GM13976 (cell line): ENCODE data around the gene COL4A1.

Experiments used
- DNase-seq: peaks from one replicate; pipeline ENCODE4 v3.0.0; 2012; ENCODE audit warnings: low spot score
- in situ Hi-C: fragments of 300-500 bp; cut with MboI; formaldehyde crosslinking; loops from one replicate; pipeline ENCODE4 v1.12.0; 2022; ENCODE audit warnings: low sequenced_read_pairs, mixed read lengths, inconsistent platforms; ENCODE audit not compliant: unreplicated experiment
- TF ChIP-seq, protein P1 (sequence below): IDR thresholded peaks from 2 replicates; pipeline ENCODE4 v1.5.1; 2012; ENCODE audit warnings: borderline replicate concordance, mild to moderate bottlenecking; ENCODE audit not compliant: insufficient read depth; ENCODE audit errors: extremely low read depth, missing control alignments, control extremely low read depth

COL4A1 gene

DNA sequence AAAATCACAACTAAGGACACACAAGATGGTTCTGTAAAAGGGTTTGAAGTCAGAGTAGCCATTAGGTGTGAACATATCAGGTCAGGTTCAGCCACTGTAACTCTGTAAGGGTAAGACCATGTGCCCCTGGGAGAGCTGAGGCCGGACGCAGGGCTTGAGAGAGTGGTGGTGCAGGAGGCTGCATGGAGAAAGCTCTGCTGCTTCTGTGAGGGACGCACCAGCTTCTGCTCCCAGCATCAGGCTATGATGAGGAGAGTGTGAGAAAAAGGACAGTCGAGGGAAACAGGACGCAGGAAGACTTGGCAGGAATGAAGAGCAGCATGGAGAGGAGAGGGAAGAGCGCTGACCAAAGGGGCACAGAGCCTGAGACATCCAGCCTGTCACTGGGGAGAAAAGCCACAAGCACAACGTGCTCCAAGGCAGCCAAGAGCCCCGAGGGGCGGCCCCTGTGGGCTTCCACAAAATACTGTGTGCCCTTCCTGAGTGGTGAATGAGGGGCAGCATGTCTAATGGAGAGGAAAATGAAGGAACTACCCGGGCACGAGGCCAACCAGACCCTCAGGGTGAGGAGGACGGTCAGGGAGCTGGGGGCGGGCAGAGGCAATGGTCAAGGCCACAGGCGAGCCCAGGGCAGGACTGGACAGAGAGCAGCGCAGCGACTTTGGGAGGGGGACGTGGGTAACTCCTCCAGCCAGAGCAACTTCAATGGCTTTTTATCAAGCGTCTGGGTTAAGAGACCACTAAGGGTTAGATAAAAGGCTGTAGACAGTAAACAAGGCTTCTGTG lies 107.7 kb downstream of the COL4A1 start:
- no peak for DNase-seq
- TF ChIP-seq, protein P1, sequence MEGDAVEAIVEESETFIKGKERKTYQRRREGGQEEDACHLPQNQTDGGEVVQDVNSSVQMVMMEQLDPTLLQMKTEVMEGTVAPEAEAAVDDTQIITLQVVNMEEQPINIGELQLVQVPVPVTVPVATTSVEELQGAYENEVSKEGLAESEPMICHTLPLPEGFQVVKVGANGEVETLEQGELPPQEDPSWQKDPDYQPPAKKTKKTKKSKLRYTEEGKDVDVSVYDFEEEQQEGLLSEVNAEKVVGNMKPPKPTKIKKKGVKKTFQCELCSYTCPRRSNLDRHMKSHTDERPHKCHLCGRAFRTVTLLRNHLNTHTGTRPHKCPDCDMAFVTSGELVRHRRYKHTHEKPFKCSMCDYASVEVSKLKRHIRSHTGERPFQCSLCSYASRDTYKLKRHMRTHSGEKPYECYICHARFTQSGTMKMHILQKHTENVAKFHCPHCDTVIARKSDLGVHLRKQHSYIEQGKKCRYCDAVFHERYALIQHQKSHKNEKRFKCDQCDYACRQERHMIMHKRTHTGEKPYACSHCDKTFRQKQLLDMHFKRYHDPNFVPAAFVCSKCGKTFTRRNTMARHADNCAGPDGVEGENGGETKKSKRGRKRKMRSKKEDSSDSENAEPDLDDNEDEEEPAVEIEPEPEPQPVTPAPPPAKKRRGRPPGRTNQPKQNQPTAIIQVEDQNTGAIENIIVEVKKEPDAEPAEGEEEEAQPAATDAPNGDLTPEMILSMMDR: no peak
- in situ Hi-C loops: no loop called here

DNA sequence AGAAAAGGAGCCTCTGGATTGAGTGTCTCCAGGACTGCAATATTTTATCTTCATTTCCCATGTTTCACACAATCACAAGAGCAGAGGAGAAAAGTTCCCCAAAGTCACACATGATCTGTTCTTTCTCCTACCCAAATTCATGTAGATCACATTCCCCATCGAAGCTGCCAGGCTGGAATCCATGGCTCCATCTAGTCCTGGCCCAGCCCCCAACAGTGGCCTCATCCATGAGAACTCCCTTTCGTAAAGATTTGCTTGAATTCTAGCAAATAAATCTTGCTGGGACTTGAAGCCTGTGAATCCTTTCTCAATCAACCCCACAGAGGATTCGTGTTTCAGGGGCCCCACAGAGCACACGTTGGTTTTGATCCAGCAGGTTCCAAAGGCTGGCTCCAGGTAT lies 109.5 kb downstream of the COL4A1 start:
- in situ Hi-C loops: no loop called here

DNA sequence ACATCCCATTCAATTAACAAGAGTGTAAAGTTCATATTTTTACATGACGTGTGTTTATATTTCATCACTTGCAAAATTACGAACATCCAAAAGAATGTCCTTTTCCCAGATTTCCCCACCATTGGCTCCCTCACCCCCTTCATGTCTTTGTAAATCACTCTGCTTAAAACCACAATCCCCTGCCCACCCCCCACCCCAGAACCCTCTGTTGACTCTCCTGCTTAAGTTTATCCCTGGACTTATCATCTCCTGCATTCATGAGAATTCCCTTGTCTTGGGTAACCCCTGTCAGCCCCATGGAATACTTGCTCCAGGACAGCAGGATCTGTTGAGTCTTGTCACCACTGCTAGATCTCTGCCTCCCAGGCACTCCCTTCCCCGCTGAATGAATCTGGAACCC lies 109.9 kb downstream of the COL4A1 start:
- no peak for DNase-seq

More for the DNA sequence above, 109.5 kb downstream of the COL4A1 start:
- TF ChIP-seq, protein P1: no peak
- DNase-seq: no peak

DNA sequence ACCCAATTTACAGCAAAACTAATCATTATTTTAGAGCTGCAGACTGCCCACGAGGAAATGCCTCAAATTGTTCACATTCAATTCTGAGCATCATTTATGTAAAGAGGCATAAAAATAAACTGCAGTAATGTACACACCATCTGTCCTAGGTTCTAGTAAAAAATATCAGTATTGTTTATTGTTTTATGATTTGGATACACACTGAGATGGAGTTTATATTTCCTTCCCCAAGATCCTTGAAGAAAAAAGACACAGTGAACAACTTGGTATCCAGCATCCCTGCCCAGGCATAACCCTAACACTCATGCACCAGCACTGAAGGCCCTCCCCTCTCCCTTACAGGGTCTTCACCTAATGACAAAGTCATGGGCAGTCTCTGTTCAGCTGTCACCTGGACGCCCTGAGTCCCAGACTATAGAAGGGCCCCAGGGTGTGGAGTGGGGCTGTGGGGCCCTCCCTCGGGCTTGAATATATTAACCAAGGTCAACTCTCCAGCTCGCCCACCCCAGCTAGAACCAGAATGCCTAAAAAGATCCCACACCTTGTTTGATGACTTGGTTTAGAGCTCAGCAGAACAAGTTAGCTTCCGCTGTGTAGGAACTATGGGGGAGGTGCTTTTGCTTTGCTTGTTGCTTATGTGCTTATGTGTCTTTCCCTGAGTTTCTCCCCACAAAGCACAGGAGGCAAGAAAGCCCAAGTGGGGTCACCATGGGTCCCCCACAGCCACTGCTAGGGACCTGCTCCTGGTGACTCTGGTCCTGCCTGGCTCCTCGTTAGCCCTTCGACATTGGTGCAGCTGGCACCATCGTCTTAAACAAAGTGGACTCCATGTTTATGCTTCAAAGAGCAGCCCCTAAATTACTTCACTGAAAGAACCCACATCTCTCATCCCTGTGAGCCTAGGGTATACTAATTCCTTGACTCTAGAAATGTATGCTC lies 111.1 kb downstream of the COL4A1 start:
- DNase-seq: no peak
- TF ChIP-seq, protein P1: no peak
- in situ Hi-C loops: no loop called here

More for the DNA sequence above, 109.9 kb downstream of the COL4A1 start:
- TF ChIP-seq, protein P1: no peak
- in situ Hi-C loops: no loop called here

DNA sequence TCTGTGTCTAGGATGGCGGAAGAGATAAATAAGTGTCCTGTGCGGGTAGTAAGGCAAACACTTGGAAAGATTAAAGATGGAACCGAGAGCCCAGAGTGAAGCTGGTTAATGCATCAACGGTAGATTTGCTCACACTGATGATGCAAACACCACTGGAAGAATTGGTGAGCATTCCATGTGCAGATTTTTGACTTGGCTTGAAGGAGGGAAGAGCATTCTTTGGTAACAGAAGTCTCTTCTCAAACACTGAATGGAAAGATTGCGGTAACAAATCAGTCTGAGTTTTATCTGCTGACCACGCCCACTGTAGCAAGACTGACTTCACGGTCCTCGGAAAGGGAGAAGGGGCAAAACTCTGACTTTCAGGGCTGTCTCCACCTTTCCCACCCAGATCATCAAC lies 112.5 kb downstream of the COL4A1 start:
- no peak for DNase-seq
- TF ChIP-seq, protein P1: no peak
- in situ Hi-C loops: no loop called here

DNA sequence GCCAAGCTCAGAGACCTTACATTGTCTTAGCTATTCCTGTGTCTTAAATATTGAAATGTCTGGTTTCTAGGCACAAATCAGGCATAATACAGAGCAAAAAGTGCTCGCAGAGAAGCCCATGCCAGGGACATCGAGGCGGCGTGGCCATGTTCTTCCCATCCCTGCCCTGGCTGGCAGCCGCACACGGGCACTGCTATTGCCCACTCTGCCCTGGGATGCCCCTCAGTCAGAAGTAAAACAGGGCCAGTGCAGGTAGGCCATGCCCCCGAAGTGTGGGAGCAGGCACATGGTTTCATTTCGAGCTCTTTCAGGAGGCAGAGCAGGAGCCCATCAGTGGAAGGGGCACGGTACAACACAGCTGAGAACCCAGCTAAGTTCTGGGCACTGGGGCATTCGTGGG lies 113.5 kb downstream of the COL4A1 start:
- TF ChIP-seq, protein P1: no peak
- no peak for DNase-seq
- in situ Hi-C loops: no loop called here
